Naive thymus-derived CD4-positive, alpha-beta T cell (primary cell): Measurements from ENCODE around the gene C1orf159. TPM values are rescaled to one million over a fixed set of nuclear protein-coding genes. Genes with fewer than 3 reads are reported as not detected.

Experiments used
- ATAC-seq: fragments of 150-1000 bp; cut with Tn5 transposase; 2 replicates; pipeline ENCODE4 v1.10.0; 2021; ENCODE audit warnings: mild to moderate bottlenecking, moderate library complexity
- CTCF ChIA-PET: fragments of 350-600 bp; sonication (Branson Sonifier 250); formaldehyde crosslinking; loops from one replicate; lab custom pipeline; 2021; ENCODE audit warnings: antibody characterized with exemption; lab: Charles Lee
- POLR2A ChIA-PET: fragments of 350-600 bp; sonication (Branson Sonifier 250); formaldehyde crosslinking; loops from one replicate; lab custom pipeline; 2021; ENCODE audit warnings: antibody characterized with exemption, inconsistent platforms; lab: Charles Lee
- DNase-seq, 9 donors: peaks; one replicate each; pipeline versions ENCODE4 v3.0.0 to v3.0.0-alpha.2; 2020 to 2022; ENCODE audit warnings: mixed read lengths in 1 of 9
- H3K27ac ChIP-seq: one replicate; pipeline ENCODE4 v1.7.0; 2013; ENCODE audit warnings: mild to moderate bottlenecking, low read depth, low read length, moderate library complexity
- H3K27me3 ChIP-seq, 2 donors: one replicate each; pipeline ENCODE4 v1.7.0; 2013; ENCODE audit warnings: low read length in 2 of 2, mild to moderate bottlenecking in 2 of 2, moderate library complexity in 2 of 2; ENCODE audit not compliant: control insufficient read depth in 2 of 2, insufficient read depth in 2 of 2
- H3K36me3 ChIP-seq, 3 experiments: 1 replicate in 2 of 3; 2 replicates in 1 of 3; pipeline ENCODE4 v1.7.0; 2013; ENCODE audit warnings: low read length in 3 of 3, mild to moderate bottlenecking in 3 of 3, moderate library complexity in 1 of 3; ENCODE audit not compliant: insufficient read depth in 3 of 3, control insufficient read depth in 2 of 3
- H3K4me1 ChIP-seq, 2 donors: one replicate each; pipeline ENCODE4 v1.7.0; 2013; ENCODE audit warnings: low read length in 2 of 2, mild to moderate bottlenecking in 2 of 2, moderate library complexity in 1 of 2; ENCODE audit not compliant: control insufficient read depth in 2 of 2, insufficient read depth in 2 of 2
- H3K4me3 ChIP-seq: 2 replicates; pipeline ENCODE4 v1.7.0; 2013; ENCODE audit warnings: mild to moderate bottlenecking, low read length
- H3K9me3 ChIP-seq, 3 experiments: 1 replicate in 2 of 3; 2 replicates in 1 of 3; pipeline ENCODE4 v1.7.0; 2013; ENCODE audit warnings: low read length in 3 of 3; ENCODE audit not compliant: control insufficient read depth in 2 of 3
- H3K27ac Mint-ChIP-seq, 9 donors: one replicate each; pipeline ENCODE4 v1.8.0; 2020 to 2022; ENCODE audit warnings: mixed read lengths in 9 of 9, mild to moderate bottlenecking in 8 of 9, moderate library complexity in 5 of 9, inconsistent platforms in 2 of 9
- H3K27me3 Mint-ChIP-seq, 5 donors: one replicate each; pipeline ENCODE4 v1.8.0; 2021 to 2022; ENCODE audit warnings: mixed read lengths in 5 of 5, mild to moderate bottlenecking in 1 of 5
- H3K36me3 Mint-ChIP-seq, 5 donors: one replicate each; pipeline ENCODE4 v1.8.0; 2020 to 2022; ENCODE audit warnings: mixed read lengths in 5 of 5, mild to moderate bottlenecking in 3 of 5, inconsistent platforms in 1 of 5
- H3K4me1 Mint-ChIP-seq, 7 donors: one replicate each; pipeline ENCODE4 v1.8.0; 2020 to 2022; ENCODE audit warnings: mixed read lengths in 7 of 7, mild to moderate bottlenecking in 3 of 7, inconsistent platforms in 1 of 7
- H3K4me3 Mint-ChIP-seq, 10 donors: one replicate each; pipeline ENCODE4 v1.8.0; 2020 to 2022; ENCODE audit warnings: mild to moderate bottlenecking in 10 of 10, mixed read lengths in 10 of 10, moderate library complexity in 6 of 10, inconsistent platforms in 2 of 10
- H3K9me3 Mint-ChIP-seq, 11 donors: one replicate each; pipeline ENCODE4 v1.8.0; 2020 to 2022; ENCODE audit warnings: mixed read lengths in 11 of 11, mild to moderate bottlenecking in 4 of 11, inconsistent platforms in 1 of 11, moderate library complexity in 1 of 11
- intact Hi-C, 2 donors: fragments of 100-400 bp; cut with micrococcal nuclease; formaldehyde crosslinking; loops; one replicate each; pipeline ENCODE4 v1.15.1; 2023
- polyA plus RNA-seq, 2 donors: library from polyadenylated mRNA; unstranded; fragments of 300-500 nt; fragmentation: Illumina TruSeq; gene quantifications; one replicate each; pipeline ENCODE4 v1.2.3, GENCODE V29; 2021
- total RNA-seq, 6 experiments: library from RNA in 5 of 6; stranded (reverse) in 5 of 6; gene quantifications; 1 replicate in 5 of 6; 2 replicates in 1 of 6; pipeline ENCODE4 v1.2.3 and lab custom pipeline; 2021 to 2026

Gene C1orf159
- total and polyA plus RNA-seq, 7 experiments from 2014 or later = 6.4 to 21.9 (median 19.2) TPM

DNA sequence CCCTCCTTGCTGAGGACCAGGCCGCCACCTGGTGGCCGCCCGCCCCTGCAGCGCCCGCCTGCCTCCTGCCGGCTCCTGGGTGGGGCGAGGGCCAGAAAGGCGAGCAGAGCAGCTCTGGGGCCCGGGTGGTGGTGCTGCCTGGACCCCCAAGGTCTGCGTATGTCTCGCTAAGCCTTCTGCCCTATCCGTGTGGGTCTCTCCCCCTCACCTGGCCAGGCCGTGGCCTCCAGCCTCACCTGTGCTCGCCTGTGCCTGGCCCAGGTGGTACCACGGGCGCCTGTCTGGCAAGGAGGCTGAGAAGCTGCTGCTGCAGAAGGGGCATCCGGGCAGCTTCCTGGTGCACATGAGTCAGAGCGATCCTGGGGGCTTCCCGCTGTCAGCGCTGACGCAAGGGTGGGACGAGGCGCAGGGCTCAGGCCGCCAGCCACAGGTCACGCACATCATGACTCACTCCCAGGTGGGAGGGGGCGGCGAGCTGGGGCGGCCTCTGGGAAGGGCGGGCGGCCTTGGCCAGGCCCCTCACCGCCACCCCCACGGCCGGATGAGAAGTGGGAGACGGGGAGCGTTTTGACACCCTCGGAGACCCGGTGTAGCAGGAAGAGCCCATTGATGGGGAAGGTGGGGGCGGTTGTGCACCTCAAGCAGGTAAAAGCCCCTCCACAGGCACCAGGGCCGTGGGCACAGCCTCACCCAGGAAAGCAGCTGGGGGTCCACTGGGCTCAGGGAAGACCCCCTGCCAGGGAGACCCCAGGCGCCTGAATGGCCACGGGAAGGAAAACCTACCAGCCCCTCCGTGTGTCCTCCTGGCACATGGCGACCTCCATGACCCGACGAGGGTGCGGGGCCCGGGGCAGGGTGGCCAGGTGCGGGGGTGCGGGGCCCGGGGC lies 51.7 kb downstream of the C1orf159 start:
- Histone ChIP-seq H3K9me3 (no peaks in the 10 kb centered on the region), H3K4me3 (no peak overlapping the region), H3K27ac (no peak overlapping the region), H3K36me3 (no peaks in the 10 kb centered on the region), H3K27me3 (peaks cover 3 to 13% of the 10 kb centered on the region in 2 donors), H3K4me1 (peaks cover 4 to 28% of the 10 kb centered on the region in 2 donors)
- H3K4me1 Mint-ChIP-seq = peaks cover 0 to 17% (median 6%) of the 10 kb centered on the region in 7 donors
- POLR2A ChIA-PET = interaction anchor here (1.7 to 2.4 kb wide), 2 partner anchors 23 to 50 kb away, joined by 4 to 6 read pairs; partner anchors contain the start of gene ISG15
- peak overlapping the region in 3 of 9 donors; percentile 2 to 62 (median 24) for H3K27ac Mint-ChIP-seq
- peak; percentile 58 for ATAC-seq
- peak; percentile 54 to 83 (median 72) for DNase-seq
- peaks cover 7 to 13% (median 13%) of the 10 kb centered on the region in 5 donors for H3K27me3 Mint-ChIP-seq
- CTCF ChIA-PET = interaction anchor here (0.5 to 4.8 kb wide), 7 partner anchors 29 to 81 kb away, joined by 3 to 38 read pairs (median 3); partner anchors contain the start of genes ISG15 and PERM1
- intact Hi-C loops = loop anchor here (1.0 to 2.0 kb wide), 3 partner anchors 31 to 80 kb away; no protein-coding TSS in a partner anchor
- no peaks in the 10 kb centered on the region for H3K36me3 Mint-ChIP-seq
- H3K9me3 Mint-ChIP-seq = no peaks in the 10 kb centered on the region
- peak overlapping the region in 5 of 10 donors; percentile 9 to 56 (median 29) for H3K4me3 Mint-ChIP-seq

DNA sequence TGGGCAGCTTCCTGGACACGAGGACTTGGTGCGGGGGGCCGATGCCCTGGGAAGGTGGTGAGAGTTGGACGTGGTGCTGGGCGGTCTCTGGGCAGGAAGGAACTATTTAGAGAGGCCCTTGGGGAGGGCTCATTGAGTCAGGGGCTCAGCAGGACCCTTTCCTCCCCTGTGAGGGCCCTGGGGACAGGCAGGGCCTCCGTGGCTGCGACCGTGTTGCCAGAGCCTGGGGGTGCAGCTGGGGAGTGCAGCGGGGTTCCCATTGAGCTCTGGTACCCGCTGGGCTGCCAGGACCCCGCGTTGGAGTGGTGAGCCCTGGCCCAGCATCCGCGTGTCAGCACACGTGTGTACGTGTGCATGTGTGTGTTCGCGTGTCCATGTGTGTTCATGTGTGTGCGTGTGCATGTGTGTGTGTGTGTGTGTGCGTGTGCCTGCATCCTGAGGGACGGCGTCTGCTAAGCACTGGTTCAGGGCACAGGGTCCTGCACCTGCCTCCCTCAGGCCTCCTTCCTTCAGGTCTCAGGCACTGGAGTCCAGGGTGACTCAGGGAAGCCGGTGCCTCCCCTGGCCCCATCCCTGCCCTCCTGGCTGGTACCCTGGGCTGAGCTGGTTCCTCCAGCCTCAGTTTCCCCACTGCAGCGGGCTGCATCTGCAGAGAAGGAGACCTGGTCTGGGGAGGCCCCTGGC lies 52.5 kb downstream of the C1orf159 start:
- H3K36me3 ChIP-seq = no peaks in the 10 kb centered on the region
- DNase-seq = no peak
- intact Hi-C loops = loop anchor here in 1 of 2 donors (1.0 kb wide), 2 partner anchors 30 to 79 kb away; no protein-coding TSS in a partner anchor
- H3K4me3 Mint-ChIP-seq = peak overlapping the region in 1 of 10 donors; percentile 64
- peaks cover 0 to 23% (median 6%) of the 10 kb centered on the region in 7 donors for H3K4me1 Mint-ChIP-seq
- no peaks in the 10 kb centered on the region for H3K36me3 Mint-ChIP-seq
- CTCF ChIA-PET = interaction anchor here (0.8 to 4.8 kb wide), 7 partner anchors 31 to 80 kb away, joined by 3 to 38 read pairs (median 3); partner anchors contain the start of genes ISG15 and PERM1
- POLR2A ChIA-PET = interaction anchor here (1.7 to 2.4 kb wide), 2 partner anchors 23 to 49 kb away, joined by 4 to 6 read pairs; partner anchors contain the start of gene ISG15
- no peaks in the 10 kb centered on the region for H3K9me3 Mint-ChIP-seq
- no peaks in the 10 kb centered on the region for H3K9me3 ChIP-seq
- no peak overlapping the region for H3K27ac ChIP-seq
- no peak overlapping the region for H3K4me3 ChIP-seq
- no peak for ATAC-seq
- H3K27me3 Mint-ChIP-seq = peaks cover 7 to 19% (median 13%) of the 10 kb centered on the region in 5 donors
- H3K27ac Mint-ChIP-seq = peak overlapping the region in 1 of 9 donors; percentile 43
- peaks cover 4 to 27% of the 10 kb centered on the region in 2 donors for H3K4me1 ChIP-seq
- H3K27me3 ChIP-seq = peaks cover 3 to 16% of the 10 kb centered on the region in 2 donors

DNA sequence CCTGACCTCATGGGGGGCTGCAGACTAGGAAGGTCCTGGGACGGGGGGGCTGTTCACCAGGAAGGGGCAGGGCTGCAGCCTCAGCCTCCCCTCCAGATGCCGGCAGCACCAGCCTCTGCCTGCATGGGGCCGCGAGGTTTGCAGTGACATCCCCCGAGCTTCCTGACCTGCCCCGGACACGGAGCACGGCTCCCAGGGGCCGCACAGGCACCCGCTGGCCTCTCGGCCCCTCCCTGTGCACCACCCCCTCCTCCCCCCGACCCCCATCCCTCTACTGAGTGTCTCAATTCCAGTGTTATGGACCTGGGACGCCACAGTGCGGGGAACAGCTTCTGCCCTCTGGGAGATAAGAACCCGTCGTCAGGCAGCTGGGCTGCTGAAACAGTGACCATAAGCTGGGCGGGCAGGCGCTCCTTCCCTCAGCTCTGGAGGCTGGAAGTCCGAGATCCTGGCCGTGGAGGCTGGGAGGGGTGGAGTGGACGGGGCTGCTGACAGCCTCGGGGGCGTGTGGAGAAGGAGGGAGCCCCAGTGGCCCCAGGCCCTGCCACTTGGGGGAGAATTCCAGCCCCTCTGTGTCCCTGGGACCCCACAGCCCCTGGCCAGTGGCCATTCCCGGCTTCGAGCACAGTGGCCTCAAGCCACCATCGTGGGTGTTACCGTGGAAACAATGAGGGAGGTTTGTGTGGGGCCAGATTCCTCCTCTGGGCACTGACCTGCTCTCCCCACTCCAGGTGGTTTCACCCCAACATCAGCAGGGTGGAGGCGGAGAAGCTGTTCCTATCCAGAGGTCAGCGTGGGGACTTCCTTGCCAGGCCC lies 53.3 kb downstream of the C1orf159 start:
- POLR2A ChIA-PET = interaction anchor here (1.7 to 2.4 kb wide), 2 partner anchors 22 to 49 kb away, joined by 4 to 6 read pairs; partner anchors contain the start of gene ISG15
- H3K9me3 ChIP-seq = no peaks in the 10 kb centered on the region
- Mint-ChIP-seq H3K27me3 (peaks cover 7 to 28% (median 13%) of the 10 kb centered on the region in 5 donors), H3K9me3 (no peaks in the 10 kb centered on the region), H3K4me3 (peak overlapping the region in 1 of 10 donors; percentile 64), H3K27ac (no peak overlapping the region), H3K36me3 (no peaks in the 10 kb centered on the region), H3K4me1 (peaks cover 0 to 26% (median 6%) of the 10 kb centered on the region in 7 donors)
- H3K4me1 ChIP-seq = peaks cover 4 to 22% of the 10 kb centered on the region in 2 donors
- ATAC-seq (no peak), DNase-seq (no peak)
- intact Hi-C loops = loop anchor here in 1 of 2 donors (1.0 kb wide), 2 partner anchors 29 to 78 kb away; no protein-coding TSS in a partner anchor
- H3K27me3 ChIP-seq = peaks cover 3 to 16% of the 10 kb centered on the region in 2 donors
- no peak overlapping the region for H3K27ac ChIP-seq
- no peaks in the 10 kb centered on the region for H3K36me3 ChIP-seq
- no peak overlapping the region for H3K4me3 ChIP-seq
- CTCF ChIA-PET = interaction anchor here (1.2 to 4.8 kb wide), 4 partner anchors 30 to 80 kb away, joined by 3 to 38 read pairs (median 10); partner anchors contain the start of gene PERM1

DNA sequence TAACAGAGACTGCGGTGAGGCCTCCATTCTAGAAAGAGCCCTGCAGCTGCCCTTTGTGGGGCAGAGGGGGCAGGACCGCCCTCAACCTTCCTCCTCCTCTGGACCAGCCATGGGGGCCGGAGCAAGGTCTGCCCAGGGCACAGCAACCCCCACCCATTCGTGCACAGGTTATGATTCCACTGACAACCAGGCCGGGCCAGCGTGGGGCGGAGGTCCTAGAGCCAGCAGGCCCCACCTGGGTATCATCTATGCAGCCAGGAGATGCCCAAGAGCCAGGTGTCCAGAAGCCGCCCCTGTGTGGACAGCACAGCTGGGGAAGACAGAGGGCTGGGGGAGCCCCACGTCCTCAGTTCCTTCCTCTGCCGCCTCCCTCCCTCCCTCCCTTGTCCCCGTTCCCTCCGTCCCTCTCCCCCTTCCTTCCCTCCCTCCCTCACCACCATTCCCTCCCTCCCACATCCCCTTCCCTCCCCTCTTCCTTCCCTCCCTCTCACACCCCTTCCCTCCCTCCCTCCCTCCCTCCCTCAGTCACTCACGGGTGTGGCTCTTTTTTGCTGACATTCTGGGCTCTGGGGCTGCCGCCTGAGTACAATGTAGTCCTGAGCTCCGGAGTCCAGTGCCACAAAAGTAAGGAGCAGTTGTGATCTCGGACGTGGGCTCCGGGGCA lies 54.1 kb downstream of the C1orf159 start:
- CTCF ChIA-PET = interaction anchor here (0.6 to 4.8 kb wide), 3 partner anchors 29 to 81 kb away, joined by 3 to 38 read pairs (median 16); partner anchors contain the start of gene PERM1
- H3K9me3 Mint-ChIP-seq = no peaks in the 10 kb centered on the region

DNA sequence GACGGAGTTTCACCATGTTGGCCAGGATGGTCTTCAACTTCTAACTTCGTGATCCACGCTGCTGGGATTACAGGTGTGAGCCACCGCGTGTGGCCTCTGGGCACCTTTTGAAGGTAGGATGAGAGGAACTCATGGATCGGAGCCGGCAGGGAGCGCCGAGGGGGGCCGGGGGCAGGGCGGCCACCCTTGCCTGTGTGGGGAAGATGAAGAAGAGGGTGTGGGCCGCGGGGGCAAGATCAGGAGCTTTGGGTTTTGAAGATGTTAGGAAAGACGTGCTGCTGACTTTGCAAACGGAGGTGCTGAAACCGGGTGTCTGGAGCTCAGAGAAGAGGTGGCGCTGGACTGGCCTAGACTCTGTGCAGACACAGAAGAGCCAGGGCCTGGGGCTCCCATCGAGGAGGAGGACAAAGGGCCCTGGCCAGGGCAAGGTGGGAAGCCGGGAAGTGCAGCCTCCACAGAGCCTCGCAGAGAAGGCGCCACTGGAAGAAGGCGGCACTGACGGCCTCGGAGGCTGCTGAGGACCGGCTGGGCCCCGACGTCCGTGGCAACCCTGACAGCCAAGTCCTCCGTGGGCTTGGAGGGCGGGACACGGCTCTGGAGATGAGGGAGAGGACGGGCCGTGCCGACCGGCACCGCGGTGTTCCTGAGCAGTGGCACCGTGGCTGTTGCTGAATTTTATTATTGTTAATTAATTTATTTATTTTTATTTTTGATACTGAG lies 55.4 kb downstream of the C1orf159 start:
- Mint-ChIP-seq H3K27ac (peak overlapping the region in 1 of 9 donors; percentile 38), H3K4me1 (peaks cover 0 to 21% (median 6%) of the 10 kb centered on the region in 7 donors), H3K4me3 (peak overlapping the region in 8 of 10 donors; percentile 29 to 81 (median 52)), H3K27me3 (peaks cover 7 to 35% (median 13%) of the 10 kb centered on the region in 5 donors), H3K9me3 (no peaks in the 10 kb centered on the region), H3K36me3 (no peaks in the 10 kb centered on the region)
- Histone ChIP-seq H3K4me3 (no peak overlapping the region), H3K9me3 (no peaks in the 10 kb centered on the region), H3K4me1 (peaks cover 4 to 22% of the 10 kb centered on the region in 2 donors), H3K36me3 (no peaks in the 10 kb centered on the region), H3K27ac (no peak overlapping the region), H3K27me3 (peaks cover 3 to 16% of the 10 kb centered on the region in 2 donors)
- DNase-seq (no peak), ATAC-seq (no peak)
- ChIA-PET CTCF (no interaction called here), POLR2A (no interaction called here)
- intact Hi-C loops = no loop called here

More for the DNA sequence above, 54.1 kb downstream of the C1orf159 start:
- Histone ChIP-seq H3K4me3 (no peak overlapping the region), H3K27ac (no peak overlapping the region), H3K36me3 (no peaks in the 10 kb centered on the region), H3K27me3 (peaks cover 3 to 16% of the 10 kb centered on the region in 2 donors), H3K9me3 (no peaks in the 10 kb centered on the region), H3K4me1 (peaks cover 4 to 22% of the 10 kb centered on the region in 2 donors)
- Mint-ChIP-seq H3K27ac (peak overlapping the region in 1 of 9 donors; percentile 54), H3K27me3 (peaks cover 7 to 33% (median 13%) of the 10 kb centered on the region in 5 donors), H3K36me3 (no peaks in the 10 kb centered on the region), H3K4me3 (peak overlapping the region in 1 of 10 donors; percentile 64), H3K4me1 (peaks cover 0 to 26% (median 6%) of the 10 kb centered on the region in 7 donors)
- POLR2A ChIA-PET = no interaction called here
- ATAC-seq (no peak), DNase-seq (no peak)
- intact Hi-C loops = no loop called here
